ENCODE results near the gene BOC.

The BOC gene

GRCh38 chr3:113234688-113235260 is 23.4 kb downstream of the BOC start:
- Histone ChIP-seq H3K4me1 (ENCODE audit: control insufficient read depth, insufficient read depth, low read length, poor library complexity, severe bottlenecking) (no peaks in the 10 kb centered on the region), H3K9me3 (ENCODE audit: control insufficient read depth, low read length) (no peaks in the 10 kb centered on the region), H3K36me3 (ENCODE audit: control insufficient read depth, insufficient read depth, low read length) (no peaks in the 10 kb centered on the region), H3K27ac (ENCODE audit: insufficient read depth, low read length, poor library complexity, severe bottlenecking) (no peak overlapping the region), H3K27me3 (replicated peaks; ENCODE audit: control insufficient read depth, insufficient read depth, low read length, poor library complexity, severe bottlenecking) (no peaks in the 10 kb centered on the region), H3K4me3 (ENCODE audit: insufficient read depth, low read depth, low read length, poor library complexity, severe bottlenecking) (no peak overlapping the region)
- DNase-seq, result no peak

GRCh38 chr3:113238503-113238902 is 27.1 kb downstream of the BOC start:
- no peaks in the 10 kb centered on the region for H3K27me3 ChIP-seq (replicated peaks; ENCODE audit: control insufficient read depth, insufficient read depth, low read length, poor library complexity, severe bottlenecking)
- no peak overlapping the region for H3K4me3 ChIP-seq (ENCODE audit: insufficient read depth, low read depth, low read length, poor library complexity, severe bottlenecking)
- no peaks in the 10 kb centered on the region for H3K4me1 ChIP-seq (ENCODE audit: control insufficient read depth, insufficient read depth, low read length, poor library complexity, severe bottlenecking)

GRCh38 chr3:113240841-113241240 is 29.5 kb downstream of the BOC start:
- Histone ChIP-seq H3K4me3 (ENCODE audit: insufficient read depth, low read depth, low read length, poor library complexity, severe bottlenecking) (no peak overlapping the region), H3K27ac (ENCODE audit: insufficient read depth, low read length, poor library complexity, severe bottlenecking) (no peak overlapping the region), H3K36me3 (ENCODE audit: control insufficient read depth, insufficient read depth, low read length) (no peaks in the 10 kb centered on the region), H3K4me1 (ENCODE audit: control insufficient read depth, insufficient read depth, low read length, poor library complexity, severe bottlenecking) (no peaks in the 10 kb centered on the region), H3K27me3 (replicated peaks; ENCODE audit: control insufficient read depth, insufficient read depth, low read length, poor library complexity, severe bottlenecking) (no peaks in the 10 kb centered on the region), H3K9me3 (ENCODE audit: control insufficient read depth, low read length) (no peaks in the 10 kb centered on the region)
- DNase-seq, result no peak

More at GRCh38 chr3:113238503-113238902, 27.1 kb downstream of the BOC start:
- no peak overlapping the region for H3K27ac ChIP-seq (ENCODE audit: insufficient read depth, low read length, poor library complexity, severe bottlenecking)
- H3K9me3 ChIP-seq (ENCODE audit: control insufficient read depth, low read length), result no peaks in the 10 kb centered on the region
- DNase-seq, result no peak
- no peaks in the 10 kb centered on the region for H3K36me3 ChIP-seq (ENCODE audit: control insufficient read depth, insufficient read depth, low read length)

- Histone ChIP-seq H3K4me3 (ENCODE audit: insufficient read depth, low read depth, low read length, poor library complexity, severe bottlenecking) (no peak overlapping the region), H3K4me1 (ENCODE audit: control insufficient read depth, insufficient read depth, low read length, poor library complexity, severe bottlenecking) (no peaks in the 10 kb centered on the region)
- DNase-seq, result no peak
Measured at GRCh38 chr3:113241292-113242095, 30.1 kb downstream of the BOC start.

GRCh38 chr3:113242096-113242581 is 30.8 kb downstream of the BOC start:
- no peak for DNase-seq
- Histone ChIP-seq H3K27me3 (replicated peaks; ENCODE audit: control insufficient read depth, insufficient read depth, low read length, poor library complexity, severe bottlenecking) (no peaks in the 10 kb centered on the region), H3K9me3 (ENCODE audit: control insufficient read depth, low read length) (no peaks in the 10 kb centered on the region), H3K27ac (ENCODE audit: insufficient read depth, low read length, poor library complexity, severe bottlenecking) (no peak overlapping the region), H3K4me1 (ENCODE audit: control insufficient read depth, insufficient read depth, low read length, poor library complexity, severe bottlenecking) (no peaks in the 10 kb centered on the region), H3K36me3 (ENCODE audit: control insufficient read depth, insufficient read depth, low read length) (no peaks in the 10 kb centered on the region), H3K4me3 (ENCODE audit: insufficient read depth, low read depth, low read length, poor library complexity, severe bottlenecking) (no peak overlapping the region)

More at GRCh38 chr3:113241292-113242095, 30.1 kb downstream of the BOC start:
- Histone ChIP-seq H3K27me3 (replicated peaks; ENCODE audit: control insufficient read depth, insufficient read depth, low read length, poor library complexity, severe bottlenecking) (no peaks in the 10 kb centered on the region), H3K27ac (ENCODE audit: insufficient read depth, low read length, poor library complexity, severe bottlenecking) (no peak overlapping the region), H3K9me3 (ENCODE audit: control insufficient read depth, low read length) (no peaks in the 10 kb centered on the region), H3K36me3 (ENCODE audit: control insufficient read depth, insufficient read depth, low read length) (no peaks in the 10 kb centered on the region)

GRCh38 chr3:113243071-113243470 is 31.7 kb downstream of the BOC start:
- DNase-seq, result no peak
- Histone ChIP-seq H3K9me3 (ENCODE audit: control insufficient read depth, low read length) (no peaks in the 10 kb centered on the region), H3K27me3 (replicated peaks; ENCODE audit: control insufficient read depth, insufficient read depth, low read length, poor library complexity, severe bottlenecking) (no peaks in the 10 kb centered on the region), H3K4me3 (ENCODE audit: insufficient read depth, low read depth, low read length, poor library complexity, severe bottlenecking) (no peak overlapping the region), H3K27ac (ENCODE audit: insufficient read depth, low read length, poor library complexity, severe bottlenecking) (no peak overlapping the region), H3K4me1 (ENCODE audit: control insufficient read depth, insufficient read depth, low read length, poor library complexity, severe bottlenecking) (no peaks in the 10 kb centered on the region), H3K36me3 (ENCODE audit: control insufficient read depth, insufficient read depth, low read length) (no peaks in the 10 kb centered on the region)

GRCh38 chr3:113243846-113244245 is 32.5 kb downstream of the BOC start:
- H3K27ac ChIP-seq (ENCODE audit: insufficient read depth, low read length, poor library complexity, severe bottlenecking), result no peak overlapping the region
- H3K4me1 ChIP-seq (ENCODE audit: control insufficient read depth, insufficient read depth, low read length, poor library complexity, severe bottlenecking), result no peaks in the 10 kb centered on the region
- DNase-seq, result no peak
- H3K36me3 ChIP-seq (ENCODE audit: control insufficient read depth, insufficient read depth, low read length), result no peaks in the 10 kb centered on the region
- no peaks in the 10 kb centered on the region for H3K9me3 ChIP-seq (ENCODE audit: control insufficient read depth, low read length)
- no peak overlapping the region for H3K4me3 ChIP-seq (ENCODE audit: insufficient read depth, low read depth, low read length, poor library complexity, severe bottlenecking)
- no peaks in the 10 kb centered on the region for H3K27me3 ChIP-seq (replicated peaks; ENCODE audit: control insufficient read depth, insufficient read depth, low read length, poor library complexity, severe bottlenecking)

- Histone ChIP-seq H3K9me3 (ENCODE audit: control insufficient read depth, low read length) (no peaks in the 10 kb centered on the region), H3K4me1 (ENCODE audit: control insufficient read depth, insufficient read depth, low read length, poor library complexity, severe bottlenecking) (no peaks in the 10 kb centered on the region), H3K27ac (ENCODE audit: insufficient read depth, low read length, poor library complexity, severe bottlenecking) (no peak overlapping the region)
Measured at GRCh38 chr3:113245761-113246161, 34.4 kb downstream of the BOC start.

GRCh38 chr3:113247068-113247467 is 35.7 kb downstream of the BOC start:
- no peaks in the 10 kb centered on the region for H3K27me3 ChIP-seq (replicated peaks; ENCODE audit: control insufficient read depth, insufficient read depth, low read length, poor library complexity, severe bottlenecking)
- H3K4me1 ChIP-seq (ENCODE audit: control insufficient read depth, insufficient read depth, low read length, poor library complexity, severe bottlenecking), result no peaks in the 10 kb centered on the region
- no peak overlapping the region for H3K4me3 ChIP-seq (ENCODE audit: insufficient read depth, low read depth, low read length, poor library complexity, severe bottlenecking)
- H3K27ac ChIP-seq (ENCODE audit: insufficient read depth, low read length, poor library complexity, severe bottlenecking), result no peak overlapping the region
- DNase-seq, result no peak
- no peaks in the 10 kb centered on the region for H3K9me3 ChIP-seq (ENCODE audit: control insufficient read depth, low read length)
- H3K36me3 ChIP-seq (ENCODE audit: control insufficient read depth, insufficient read depth, low read length), result no peaks in the 10 kb centered on the region

More at GRCh38 chr3:113245761-113246161, 34.4 kb downstream of the BOC start:
- Histone ChIP-seq H3K4me3 (ENCODE audit: insufficient read depth, low read depth, low read length, poor library complexity, severe bottlenecking) (no peak overlapping the region), H3K36me3 (ENCODE audit: control insufficient read depth, insufficient read depth, low read length) (no peaks in the 10 kb centered on the region), H3K27me3 (replicated peaks; ENCODE audit: control insufficient read depth, insufficient read depth, low read length, poor library complexity, severe bottlenecking) (no peaks in the 10 kb centered on the region)
- DNase-seq, result no peak
